ENCODE results near the gene ATG101.

ATG101 gene

DNA sequence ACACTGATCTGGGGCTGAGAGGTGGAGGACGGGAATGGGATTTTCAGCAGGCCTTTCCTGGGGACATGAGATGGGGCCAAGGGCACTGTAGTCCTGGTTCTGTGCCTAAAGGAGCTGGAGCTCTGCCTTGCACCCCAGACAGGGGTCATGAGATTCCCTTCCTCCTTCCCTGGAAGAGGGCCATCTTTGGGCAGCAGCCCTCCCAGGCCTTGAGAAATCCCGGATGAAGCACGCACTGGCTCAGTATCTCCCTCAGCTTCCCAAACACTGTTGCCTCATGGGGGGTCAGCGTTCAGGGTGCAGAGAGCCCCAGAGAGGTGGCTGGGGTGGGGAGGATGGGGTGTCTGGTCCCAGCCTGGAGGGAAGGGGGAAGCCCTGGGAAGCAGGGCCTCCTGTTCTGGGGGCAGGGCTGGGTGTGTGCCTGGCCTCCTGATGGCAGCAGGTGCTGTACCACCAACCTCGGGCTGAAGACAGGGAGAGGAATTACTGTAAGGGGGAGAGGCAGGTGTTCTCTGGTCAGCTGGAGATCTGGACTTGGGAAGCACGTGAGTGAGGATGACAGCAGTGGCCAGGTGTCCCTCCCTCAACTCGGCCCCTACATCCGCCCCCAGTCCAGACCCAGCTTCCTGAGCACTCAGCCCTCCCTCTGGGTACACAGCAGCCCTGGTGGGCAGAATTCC lies 26.9 kb upstream of the ATG101 start:
- TF ChIP-seq, protein P1, sequence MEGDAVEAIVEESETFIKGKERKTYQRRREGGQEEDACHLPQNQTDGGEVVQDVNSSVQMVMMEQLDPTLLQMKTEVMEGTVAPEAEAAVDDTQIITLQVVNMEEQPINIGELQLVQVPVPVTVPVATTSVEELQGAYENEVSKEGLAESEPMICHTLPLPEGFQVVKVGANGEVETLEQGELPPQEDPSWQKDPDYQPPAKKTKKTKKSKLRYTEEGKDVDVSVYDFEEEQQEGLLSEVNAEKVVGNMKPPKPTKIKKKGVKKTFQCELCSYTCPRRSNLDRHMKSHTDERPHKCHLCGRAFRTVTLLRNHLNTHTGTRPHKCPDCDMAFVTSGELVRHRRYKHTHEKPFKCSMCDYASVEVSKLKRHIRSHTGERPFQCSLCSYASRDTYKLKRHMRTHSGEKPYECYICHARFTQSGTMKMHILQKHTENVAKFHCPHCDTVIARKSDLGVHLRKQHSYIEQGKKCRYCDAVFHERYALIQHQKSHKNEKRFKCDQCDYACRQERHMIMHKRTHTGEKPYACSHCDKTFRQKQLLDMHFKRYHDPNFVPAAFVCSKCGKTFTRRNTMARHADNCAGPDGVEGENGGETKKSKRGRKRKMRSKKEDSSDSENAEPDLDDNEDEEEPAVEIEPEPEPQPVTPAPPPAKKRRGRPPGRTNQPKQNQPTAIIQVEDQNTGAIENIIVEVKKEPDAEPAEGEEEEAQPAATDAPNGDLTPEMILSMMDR (IDR thresholded peaks at IDR 0.05), result no peak
- H3K27ac ChIP-seq, result peak overlapping the region; percentile 92 to 99
- no peak for DNase-seq (ENCODE audit: low spot score)
- H3K4me3 ChIP-seq, result no peak overlapping the region

DNA sequence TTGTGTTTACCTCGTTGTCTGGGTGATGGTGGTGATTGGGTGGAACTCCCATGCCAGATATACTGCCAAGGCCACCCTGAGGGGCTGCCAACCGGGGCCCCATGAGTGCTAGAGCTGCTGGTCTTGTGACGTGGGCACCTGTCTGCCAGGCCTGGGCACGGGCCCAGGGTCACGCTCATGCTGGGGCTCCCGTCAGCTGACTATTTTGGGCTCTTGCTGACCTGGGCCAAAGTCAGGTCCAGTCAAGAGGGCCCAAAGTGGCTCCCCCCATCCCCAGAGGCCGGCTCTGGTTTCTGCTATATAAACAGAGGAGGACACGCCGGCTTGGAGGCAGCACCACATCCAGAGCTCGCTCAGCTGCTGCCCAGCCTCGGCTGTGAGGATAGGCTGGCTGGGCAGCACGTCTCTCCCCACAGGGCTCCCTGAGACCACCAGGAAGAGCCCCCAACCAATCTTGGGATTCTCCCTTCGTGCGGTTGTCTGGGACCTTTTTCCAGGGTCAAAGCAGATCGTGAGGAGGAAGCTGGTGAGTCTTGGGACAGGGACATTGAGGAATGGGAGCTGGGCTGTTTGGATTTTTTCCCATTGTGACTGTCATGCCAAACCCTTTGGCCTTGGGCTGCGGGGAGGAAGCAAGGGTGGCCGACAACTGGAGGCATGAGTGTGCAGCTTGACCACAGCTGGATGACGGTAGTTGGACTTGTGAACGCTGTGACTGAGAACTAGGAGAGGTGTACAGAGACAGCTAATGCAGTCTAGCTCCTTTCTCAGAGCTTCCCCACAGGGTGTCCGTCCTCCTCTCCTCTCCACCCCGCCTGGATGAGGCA lies 26.2 kb upstream of the ATG101 start:
- peak; percentile 98 for DNase-seq (ENCODE audit: low spot score)
- H3K4me3 ChIP-seq, result peak overlapping the region; percentile 53
- TF ChIP-seq, protein P1 (IDR thresholded peaks at IDR 0.05), result no peak
- H3K27ac ChIP-seq, result peak overlapping the region; percentile 92 to 99

DNA sequence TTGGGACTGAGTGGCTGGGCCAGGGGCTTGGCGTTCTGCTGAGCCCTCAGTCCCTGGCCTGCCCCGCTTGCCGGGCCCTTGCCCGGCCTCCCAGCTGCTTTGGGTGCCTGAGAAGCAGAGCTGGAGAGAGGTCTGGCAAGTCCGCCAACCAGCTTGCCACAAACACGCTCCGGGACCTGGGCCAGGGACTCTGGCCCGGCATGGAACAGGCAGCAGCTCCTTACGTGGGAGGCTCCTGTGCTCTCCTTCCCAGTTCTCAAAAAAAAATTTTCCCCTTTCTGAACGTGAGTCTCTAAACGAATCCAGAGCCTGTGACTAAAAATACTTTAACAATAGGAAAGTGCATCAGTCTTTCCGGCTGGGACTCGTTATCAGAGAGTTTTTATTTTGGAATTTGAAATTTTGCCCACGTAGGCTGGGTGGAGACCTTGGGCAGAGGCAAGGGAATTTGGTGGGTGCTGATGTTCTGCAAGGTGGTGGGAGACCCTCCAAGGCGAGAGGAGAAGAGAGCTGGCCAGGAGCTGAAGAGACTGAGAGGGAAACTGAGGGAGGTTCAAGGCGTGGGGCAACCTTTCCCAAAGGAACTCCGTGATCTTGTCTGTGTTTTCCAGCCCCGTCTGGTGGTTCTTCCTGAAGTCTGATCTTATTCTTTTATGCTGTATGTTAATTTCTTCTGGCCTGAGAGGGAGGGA lies 25.3 kb upstream of the ATG101 start:
- peak; percentile 97 for DNase-seq (ENCODE audit: low spot score)
- Histone ChIP-seq H3K4me3 (peak overlapping the region; percentile 53), H3K27ac (peak overlapping the region; percentile 92 to 99)
- TF ChIP-seq, protein P1 (IDR thresholded peaks at IDR 0.05), result no peak

DNA sequence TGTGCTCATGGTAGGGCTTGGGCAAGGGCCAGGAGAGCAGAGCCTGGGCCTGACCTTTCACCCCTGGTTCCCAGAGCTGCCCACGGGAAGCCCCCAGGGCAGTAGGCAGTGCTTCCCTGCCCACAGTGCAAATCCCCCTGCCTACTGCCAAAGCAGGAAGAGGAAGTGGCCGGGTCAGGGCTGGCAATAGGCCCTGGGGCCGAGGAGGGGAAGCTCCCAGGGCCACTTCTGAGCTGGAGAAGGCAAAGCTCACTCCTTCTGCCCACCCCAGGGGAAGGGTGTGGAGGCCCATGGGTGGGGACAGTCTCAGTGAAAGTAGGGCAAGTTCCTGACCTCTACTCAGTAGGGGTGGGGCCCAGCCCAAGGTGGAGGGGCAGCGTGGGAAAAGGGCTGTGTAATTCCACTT lies 24.0 kb upstream of the ATG101 start:
- H3K27ac ChIP-seq, result peak overlapping the region; percentile 92 to 99
- peak overlapping the region; percentile 53 for H3K4me3 ChIP-seq
- DNase-seq (ENCODE audit: low spot score), result no peak
- TF ChIP-seq, protein P1 (IDR thresholded peaks at IDR 0.05), result no peak

DNA sequence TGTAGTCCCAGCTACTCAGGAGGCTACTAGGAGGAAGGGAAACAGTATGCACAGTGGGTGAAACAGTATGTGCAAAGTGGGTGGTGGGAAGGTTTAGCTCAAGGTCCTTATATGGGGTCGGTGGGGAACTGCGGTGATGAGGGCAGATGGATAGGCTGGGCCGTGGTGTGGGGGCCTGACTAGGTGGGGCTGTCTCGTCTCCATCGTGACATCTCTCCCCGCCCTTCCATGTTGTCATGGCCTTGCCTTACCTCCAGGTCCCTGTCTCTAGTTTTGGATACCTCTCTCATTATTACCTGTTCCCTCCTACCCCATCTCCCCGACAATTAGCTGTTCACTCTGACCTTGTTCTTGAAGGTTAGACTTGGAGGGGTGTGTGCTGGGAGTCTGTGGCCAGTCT lies 22.9 kb upstream of the ATG101 start:
- DNase-seq (ENCODE audit: low spot score), result no peak
- Histone ChIP-seq H3K27ac (peak overlapping the region in 1 of 2 donors; percentile 99), H3K4me3 (no peak overlapping the region)
- TF ChIP-seq, protein P1 (IDR thresholded peaks at IDR 0.05), result no peak

DNA sequence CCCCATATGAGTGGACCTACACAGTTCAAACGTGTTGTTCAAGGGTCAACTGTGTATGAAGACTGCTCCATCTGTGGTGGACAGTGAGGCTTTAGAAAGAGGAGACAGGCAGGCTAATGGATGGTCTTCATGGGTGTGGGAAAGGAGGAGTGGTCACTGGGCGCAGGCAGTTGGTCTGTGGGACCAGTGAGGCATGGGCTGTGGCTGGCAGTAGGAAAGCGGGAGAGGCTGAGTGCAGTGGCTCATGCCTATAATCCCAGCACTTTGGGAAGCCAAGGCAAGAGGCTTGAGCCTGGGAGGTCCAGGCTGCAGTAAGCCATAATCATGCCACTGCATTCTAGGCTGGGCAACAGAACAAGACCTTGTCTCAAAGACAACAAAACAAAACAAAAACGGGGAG lies 20.5 kb upstream of the ATG101 start:
- Histone ChIP-seq H3K4me3 (no peak overlapping the region), H3K27ac (peak overlapping the region; percentile 94 to 99)
- no peak for DNase-seq (ENCODE audit: low spot score)
- TF ChIP-seq, protein P1 (IDR thresholded peaks at IDR 0.05), result no peak
